Measurements from ENCODE around the gene ASRGL1. TPM values are rescaled to one million over a fixed set of nuclear protein-coding genes. Genes with fewer than 3 reads are reported as not detected.
A peak's percentile ranks its signal among the peaks of the same experiment; 100 is the strongest.

The ASRGL1 gene
- total and polyA plus RNA-seq, 2 of the 13 experiments (the other 11 are each of a cell fraction or from before 2014, with no cell fraction given): 50.8 to 97.5 TPM

DNA sequence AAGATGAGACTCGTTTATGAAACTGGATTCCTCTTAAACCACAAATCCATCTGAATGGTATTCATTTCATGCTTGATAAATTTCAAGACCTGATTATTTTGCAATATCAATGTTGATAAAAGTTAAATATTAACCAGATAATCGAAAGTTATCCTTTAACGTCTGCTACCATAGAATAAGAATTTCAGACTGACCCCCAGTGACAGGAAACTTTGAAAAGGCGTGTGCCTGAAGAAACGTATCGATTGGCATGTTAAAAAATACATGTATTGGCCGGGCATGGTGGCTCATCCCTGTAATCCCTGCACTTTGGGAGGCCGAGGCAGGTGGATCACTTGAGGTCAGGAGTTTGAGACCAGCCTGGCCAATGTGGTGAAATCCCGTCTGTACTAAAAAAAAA lies 95.4 kb downstream of the ASRGL1 start (continued):
- TF ChIP-seq MAFF (IDR thresholded peaks at IDR 0.05; ENCODE audit: low read depth, low read length): no peak
- TF ChIP-seq, protein P1, sequence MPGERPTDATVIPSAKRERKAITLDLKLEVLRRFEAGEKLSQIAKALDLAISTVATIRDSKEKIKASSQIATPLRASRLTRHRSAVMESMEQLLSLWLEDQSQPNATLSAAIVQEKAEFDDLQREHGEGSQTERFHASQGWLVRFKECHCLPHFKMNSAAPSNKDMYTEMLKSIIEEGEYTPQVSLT (CRISPR knock-in tag; IDR thresholded peaks at IDR 0.05; ENCODE audit: borderline replicate concordance, low read depth): no peak
- TF ChIP-seq ZMYM2 (CRISPR knock-in tag; IDR thresholded peaks at IDR 0.05): peak; percentile 92
- no peak for TF ChIP-seq SMYD3 (CRISPR knock-in tag; IDR thresholded peaks at IDR 0.05)
- TF ChIP-seq HHEX (CRISPR knock-in tag; IDR thresholded peaks at IDR 0.05): no peak
- 0 out of 2 replicates have a peak, but pooled peaks have one; percentile 33 for TF ChIP-seq ZNF292 (CRISPR knock-in tag; IDR thresholded peaks at IDR 0.05; ENCODE audit: borderline replicate concordance, low read depth)
- no peak for TF ChIP-seq CCAR2 (optimal IDR thresholded peaks at IDR 0.05; ENCODE audit: low read depth, low read length)
- peak; percentile 89 for TF ChIP-seq PHF21A (CRISPR knock-in tag; IDR thresholded peaks at IDR 0.05)
- 0 out of 2 replicates have a peak, but pooled peaks have one; percentile 39 for TF ChIP-seq NCOA2 (CRISPR knock-in tag; IDR thresholded peaks at IDR 0.05)
- no peak for TF ChIP-seq ZNF747 (CRISPR knock-in tag; IDR thresholded peaks at IDR 0.05; ENCODE audit: borderline replicate concordance)
- TF ChIP-seq, protein P2, sequence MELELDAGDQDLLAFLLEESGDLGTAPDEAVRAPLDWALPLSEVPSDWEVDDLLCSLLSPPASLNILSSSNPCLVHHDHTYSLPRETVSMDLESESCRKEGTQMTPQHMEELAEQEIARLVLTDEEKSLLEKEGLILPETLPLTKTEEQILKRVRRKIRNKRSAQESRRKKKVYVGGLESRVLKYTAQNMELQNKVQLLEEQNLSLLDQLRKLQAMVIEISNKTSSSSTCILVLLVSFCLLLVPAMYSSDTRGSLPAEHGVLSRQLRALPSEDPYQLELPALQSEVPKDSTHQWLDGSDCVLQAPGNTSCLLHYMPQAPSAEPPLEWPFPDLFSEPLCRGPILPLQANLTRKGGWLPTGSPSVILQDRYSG (CRISPR knock-in tag; IDR thresholded peaks at IDR 0.05): no peak
- TF ChIP-seq ZNF10 (CRISPR knock-in tag; IDR thresholded peaks at IDR 0.05; ENCODE audit: borderline replicate concordance, low read depth): no peak
- TF ChIP-seq ZSCAN29 (CRISPR knock-in tag; conservative IDR thresholded peaks at IDR 0.05): no peak
- no peak for TF ChIP-seq SP4 (CRISPR knock-in tag; IDR thresholded peaks at IDR 0.05)
- TF ChIP-seq, protein P3, sequence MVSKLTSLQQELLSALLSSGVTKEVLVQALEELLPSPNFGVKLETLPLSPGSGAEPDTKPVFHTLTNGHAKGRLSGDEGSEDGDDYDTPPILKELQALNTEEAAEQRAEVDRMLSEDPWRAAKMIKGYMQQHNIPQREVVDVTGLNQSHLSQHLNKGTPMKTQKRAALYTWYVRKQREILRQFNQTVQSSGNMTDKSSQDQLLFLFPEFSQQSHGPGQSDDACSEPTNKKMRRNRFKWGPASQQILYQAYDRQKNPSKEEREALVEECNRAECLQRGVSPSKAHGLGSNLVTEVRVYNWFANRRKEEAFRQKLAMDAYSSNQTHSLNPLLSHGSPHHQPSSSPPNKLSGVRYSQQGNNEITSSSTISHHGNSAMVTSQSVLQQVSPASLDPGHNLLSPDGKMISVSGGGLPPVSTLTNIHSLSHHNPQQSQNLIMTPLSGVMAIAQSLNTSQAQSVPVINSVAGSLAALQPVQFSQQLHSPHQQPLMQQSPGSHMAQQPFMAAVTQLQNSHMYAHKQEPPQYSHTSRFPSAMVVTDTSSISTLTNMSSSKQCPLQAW (CRISPR knock-in tag; IDR thresholded peaks at IDR 0.05): peak; percentile 78; the same call in 1 of the 2 replicates
- TF ChIP-seq SUZ12 (IDR thresholded peaks at IDR 0.05; ENCODE audit: low read depth, low read length): no peak
- no peak for TF ChIP-seq SOX13 (IDR thresholded peaks at IDR 0.05)
- TF ChIP-seq SOX13 (CRISPR knock-in tag; conservative IDR thresholded peaks at IDR 0.05 in 1 of 2, IDR thresholded peaks at IDR 0.05 in 1 of 2): peak in 1 of 2 experiments; percentile 65; a peak in 1 of 4 replicates
- TF ChIP-seq RBM39 (IDR thresholded peaks at IDR 0.05; ENCODE audit: low read depth, low read length, poor library complexity, severe bottlenecking): no peak
- TF ChIP-seq SAP130 (CRISPR knock-in tag; IDR thresholded peaks at IDR 0.05; ENCODE audit: low read depth): peak; percentile 60
- no peak for TF ChIP-seq CBX5 (CRISPR knock-in tag; IDR thresholded peaks at IDR 0.05; ENCODE audit: borderline replicate concordance)
- no peak for TF ChIP-seq ZNF337 (CRISPR knock-in tag; IDR thresholded peaks at IDR 0.05; ENCODE audit: borderline replicate concordance, low read depth)
- peak; percentile 68 for TF ChIP-seq NR2F6 (IDR thresholded peaks at IDR 0.05)
- TF ChIP-seq NR2F6 (CRISPR knock-in tag; IDR thresholded peaks at IDR 0.05): peak; percentile 49; the same call in 1 of the 2 replicates
- TF ChIP-seq, protein P4, sequence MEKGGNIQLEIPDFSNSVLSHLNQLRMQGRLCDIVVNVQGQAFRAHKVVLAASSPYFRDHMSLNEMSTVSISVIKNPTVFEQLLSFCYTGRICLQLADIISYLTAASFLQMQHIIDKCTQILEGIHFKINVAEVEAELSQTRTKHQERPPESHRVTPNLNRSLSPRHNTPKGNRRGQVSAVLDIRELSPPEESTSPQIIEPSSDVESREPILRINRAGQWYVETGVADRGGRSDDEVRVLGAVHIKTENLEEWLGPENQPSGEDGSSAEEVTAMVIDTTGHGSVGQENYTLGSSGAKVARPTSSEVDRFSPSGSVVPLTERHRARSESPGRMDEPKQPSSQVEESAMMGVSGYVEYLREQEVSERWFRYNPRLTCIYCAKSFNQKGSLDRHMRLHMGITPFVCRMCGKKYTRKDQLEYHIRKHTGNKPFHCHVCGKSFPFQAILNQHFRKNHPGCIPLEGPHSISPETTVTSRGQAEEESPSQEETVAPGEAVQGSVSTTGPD (CRISPR knock-in tag; IDR thresholded peaks at IDR 0.05): no peak
- peak; percentile 63; the same call in 1 of the 2 replicates for TF ChIP-seq MIER3 (CRISPR knock-in tag; IDR thresholded peaks at IDR 0.05; ENCODE audit: borderline replicate concordance)
- TF ChIP-seq TAF15 (IDR thresholded peaks at IDR 0.05; ENCODE audit: low read depth, low read length, poor library complexity, severe bottlenecking): no peak
- TF ChIP-seq GFI1 (CRISPR knock-in tag; IDR thresholded peaks at IDR 0.05; ENCODE audit: borderline replicate concordance): no peak
- no peak for TF ChIP-seq ZBTB7B (CRISPR knock-in tag; IDR thresholded peaks at IDR 0.05)

Measured in HepG2 (cell line).